ENCODE data around the gene DDX24. TPM values are rescaled to one million over a fixed set of nuclear protein-coding genes. Genes with fewer than 3 reads are reported as not detected.
A peak's percentile ranks its signal among the peaks of the same experiment; 100 is the strongest.

Gene DDX24
- total RNA-seq, 2 experiments from 2014 or later, result 81.5 to 172 TPM

GRCh38 chr14:94001501-94002396, 79.3 kb downstream of the DDX24 start:
- Histone ChIP-seq H3K9me2 (ENCODE audit: insufficient read depth, low read length) (no peaks in the 10 kb centered on the region), H3K4me2 (ENCODE audit: low read length) (peak overlapping the region; percentile 30; the same call in 1 of the 2 replicates)
- peak; percentile 76 for DNase-seq (ENCODE audit: low spot score)

GRCh38 chr14:94001016-94001415, 80.0 kb downstream of the DDX24 start:
- Histone ChIP-seq H3K36me3 (ENCODE audit: insufficient read depth, low read length) (no peaks in the 10 kb centered on the region), H3K9me2 (ENCODE audit: insufficient read depth, low read length) (no peaks in the 10 kb centered on the region)
- CTCF ChIA-PET (ENCODE audit: unreplicated experiment), result interaction anchor here (0.7 to 3.2 kb wide), 2 partner anchors 59 to 61 kb away, joined by 4 to 23 read pairs; no protein-coding TSS in a partner anchor

More at GRCh38 chr14:94001501-94002396, 79.3 kb downstream of the DDX24 start:
- no peaks in the 10 kb centered on the region for H3K36me3 ChIP-seq (ENCODE audit: insufficient read depth, low read length)
- POLR2A ChIA-PET, result interaction anchor here (0.5 to 0.9 kb wide), 4 partner anchors 11 to 62 kb away, joined by 3 to 5 read pairs (median 4); no protein-coding TSS in a partner anchor
- H3K4me1 ChIP-seq (ENCODE audit: insufficient read depth, low read length, poor library complexity, severe bottlenecking), result peaks cover 9% of the 10 kb centered on the region
- no TSS peak for BruUV-seq (replicated peaks)
- no peak overlapping the region for H2AFZ ChIP-seq (ENCODE audit: low read length)
- no peak for TF ChIP-seq EZH2phosphoT487 (IDR thresholded peaks at IDR 0.05; ENCODE audit: borderline replicate concordance, low read depth, low read length)
- TF ChIP-seq CTCF (conservative IDR thresholded peaks at IDR 0.05; ENCODE audit: low read length), result peak; percentile 97
- no peaks in the 10 kb centered on the region for H3K79me2 ChIP-seq (ENCODE audit: insufficient read depth, low read depth, low read length)
- H4K20me1 ChIP-seq (ENCODE audit: insufficient read depth, low read length), result no peaks in the 10 kb centered on the region
- H3K9me3 ChIP-seq (ENCODE audit: low read length), result no peaks in the 10 kb centered on the region
- CTCF ChIA-PET (ENCODE audit: unreplicated experiment), result interaction anchor here (3.2 kb wide), 1 partner anchor 62 kb away, joined by 23 read pairs; no protein-coding TSS in a partner anchor
- no peak overlapping the region for H3K4me3 ChIP-seq (ENCODE audit: low read depth, low read length, poor library complexity, severe bottlenecking)
- intact Hi-C loops (cut with micrococcal nuclease; ENCODE audit: unreplicated experiment), result loop anchor here (1.0 kb wide), 2 partner anchors 31 to 62 kb away; no protein-coding TSS in a partner anchor
- H3K27ac ChIP-seq (ENCODE audit: low read depth, low read length, poor library complexity, severe bottlenecking), result no peak overlapping the region

More at GRCh38 chr14:94001016-94001415, 80.0 kb downstream of the DDX24 start:
- H3K9me3 ChIP-seq (ENCODE audit: low read length), result no peaks in the 10 kb centered on the region
- no peaks in the 10 kb centered on the region for H3K79me2 ChIP-seq (ENCODE audit: insufficient read depth, low read depth, low read length)
- H3K4me1 ChIP-seq (ENCODE audit: insufficient read depth, low read length, poor library complexity, severe bottlenecking), result peaks cover 9% of the 10 kb centered on the region
- no TSS peak for BruUV-seq (replicated peaks)
- no peak overlapping the region for H3K4me3 ChIP-seq (ENCODE audit: low read depth, low read length, poor library complexity, severe bottlenecking)
- H3K4me2 ChIP-seq (ENCODE audit: low read length), result no peak overlapping the region
- no peak for DNase-seq (ENCODE audit: low spot score)
- TF ChIP-seq EZH2phosphoT487 (IDR thresholded peaks at IDR 0.05; ENCODE audit: borderline replicate concordance, low read depth, low read length), result no peak
- TF ChIP-seq CTCF (conservative IDR thresholded peaks at IDR 0.05; ENCODE audit: low read length), result no peak
- no peak overlapping the region for H2AFZ ChIP-seq (ENCODE audit: low read length)
- no peak overlapping the region for H3K27ac ChIP-seq (ENCODE audit: low read depth, low read length, poor library complexity, severe bottlenecking)
- intact Hi-C loops (cut with micrococcal nuclease; ENCODE audit: unreplicated experiment), result loop anchor here (1.0 kb wide), 2 partner anchors 31 to 62 kb away; no protein-coding TSS in a partner anchor
- POLR2A ChIA-PET, result interaction anchor here (0.9 to 1.0 kb wide), 2 partner anchors 23 to 61 kb away, joined by 4 to 5 read pairs; no protein-coding TSS in a partner anchor
- H4K20me1 ChIP-seq (ENCODE audit: insufficient read depth, low read length), result no peaks in the 10 kb centered on the region

Measured in OCI-LY7 (cell line).